ENCODE measurements around the gene MAGI2.

MAGI2 gene

DNA sequence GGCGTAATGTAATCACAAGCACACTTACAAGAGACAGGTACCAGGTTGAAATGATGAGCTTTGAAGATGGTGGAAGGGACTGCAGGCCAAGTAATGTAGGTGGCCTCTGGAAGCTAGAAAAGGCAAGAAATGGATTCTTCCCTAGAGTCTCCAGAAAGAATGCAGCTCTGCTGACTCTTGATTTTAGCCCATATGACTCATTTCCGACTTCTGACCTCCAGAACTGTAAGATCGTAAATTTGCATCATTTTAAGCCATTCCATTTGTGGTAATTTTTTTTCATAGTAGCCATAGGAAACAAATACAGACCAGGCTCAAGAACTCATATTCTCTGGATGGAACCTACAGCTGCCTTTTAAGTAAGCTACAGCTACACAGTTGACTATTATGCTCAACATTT, 315.5 kb downstream of the MAGI2 start:
- DNase-seq (ENCODE audit: insufficient read length, low spot score) (no peak), FAIRE-seq (no peak)
- TF ChIP-seq, protein P1, sequence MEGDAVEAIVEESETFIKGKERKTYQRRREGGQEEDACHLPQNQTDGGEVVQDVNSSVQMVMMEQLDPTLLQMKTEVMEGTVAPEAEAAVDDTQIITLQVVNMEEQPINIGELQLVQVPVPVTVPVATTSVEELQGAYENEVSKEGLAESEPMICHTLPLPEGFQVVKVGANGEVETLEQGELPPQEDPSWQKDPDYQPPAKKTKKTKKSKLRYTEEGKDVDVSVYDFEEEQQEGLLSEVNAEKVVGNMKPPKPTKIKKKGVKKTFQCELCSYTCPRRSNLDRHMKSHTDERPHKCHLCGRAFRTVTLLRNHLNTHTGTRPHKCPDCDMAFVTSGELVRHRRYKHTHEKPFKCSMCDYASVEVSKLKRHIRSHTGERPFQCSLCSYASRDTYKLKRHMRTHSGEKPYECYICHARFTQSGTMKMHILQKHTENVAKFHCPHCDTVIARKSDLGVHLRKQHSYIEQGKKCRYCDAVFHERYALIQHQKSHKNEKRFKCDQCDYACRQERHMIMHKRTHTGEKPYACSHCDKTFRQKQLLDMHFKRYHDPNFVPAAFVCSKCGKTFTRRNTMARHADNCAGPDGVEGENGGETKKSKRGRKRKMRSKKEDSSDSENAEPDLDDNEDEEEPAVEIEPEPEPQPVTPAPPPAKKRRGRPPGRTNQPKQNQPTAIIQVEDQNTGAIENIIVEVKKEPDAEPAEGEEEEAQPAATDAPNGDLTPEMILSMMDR (IDR thresholded peaks at IDR 0.05; ENCODE audit: insufficient read depth, missing control alignments) = no peak

DNA sequence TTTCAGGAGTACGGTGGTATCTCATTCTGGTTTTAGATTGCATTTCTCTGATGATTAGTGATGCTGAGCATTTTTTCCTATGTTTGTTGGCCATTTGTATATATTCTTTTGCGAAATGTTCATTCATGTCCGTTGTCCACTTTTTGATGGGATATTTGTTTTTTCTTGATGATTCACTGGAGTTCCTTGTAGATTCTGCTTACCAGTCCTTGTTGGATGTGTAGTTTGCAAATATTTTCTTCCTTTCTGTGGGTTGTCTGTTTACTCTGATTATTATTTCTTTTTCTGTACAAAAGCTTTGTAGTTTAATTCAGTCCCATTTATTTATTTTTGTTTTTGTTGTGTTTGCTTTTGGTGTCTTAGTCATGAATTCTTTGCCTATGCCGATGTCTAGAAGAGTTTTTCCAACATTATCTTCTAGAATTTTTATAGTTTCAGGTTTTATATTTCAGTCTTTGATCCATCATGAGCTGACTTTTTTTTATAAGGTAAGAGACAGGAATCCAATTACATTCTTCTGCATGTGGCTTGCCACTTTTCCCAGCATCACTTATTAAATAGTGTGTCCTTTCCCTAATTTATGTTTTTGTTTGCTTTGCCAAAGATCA, 320.5 kb downstream of the MAGI2 start:
- FAIRE-seq (no peak), DNase-seq (ENCODE audit: insufficient read length, low spot score) (no peak)
- TF ChIP-seq, protein P1 (IDR thresholded peaks at IDR 0.05; ENCODE audit: insufficient read depth, missing control alignments) = no peak

DNA sequence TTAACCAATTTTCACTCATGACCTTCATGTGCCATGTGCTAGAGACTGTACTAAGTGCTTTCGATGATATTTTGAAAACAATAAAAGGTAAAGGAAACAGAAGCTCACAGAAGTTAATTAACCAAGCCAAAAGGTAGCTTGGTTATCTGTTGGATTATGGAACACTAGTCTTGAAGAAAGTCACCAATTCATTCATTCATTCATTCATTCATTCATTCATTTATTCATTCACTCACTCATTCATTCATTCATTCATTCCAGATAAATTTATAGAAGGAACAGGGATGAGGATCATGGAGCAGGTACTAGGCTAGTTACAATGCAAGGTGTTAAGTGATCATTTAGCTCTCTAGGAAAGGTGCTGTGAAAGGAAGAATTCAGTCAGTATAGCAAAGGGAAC, 322.8 kb downstream of the MAGI2 start:
- DNase-seq (ENCODE audit: insufficient read length, low spot score) = no peak
- TF ChIP-seq, protein P1 (IDR thresholded peaks at IDR 0.05; ENCODE audit: insufficient read depth, missing control alignments) = no peak
- no peak for FAIRE-seq

DNA sequence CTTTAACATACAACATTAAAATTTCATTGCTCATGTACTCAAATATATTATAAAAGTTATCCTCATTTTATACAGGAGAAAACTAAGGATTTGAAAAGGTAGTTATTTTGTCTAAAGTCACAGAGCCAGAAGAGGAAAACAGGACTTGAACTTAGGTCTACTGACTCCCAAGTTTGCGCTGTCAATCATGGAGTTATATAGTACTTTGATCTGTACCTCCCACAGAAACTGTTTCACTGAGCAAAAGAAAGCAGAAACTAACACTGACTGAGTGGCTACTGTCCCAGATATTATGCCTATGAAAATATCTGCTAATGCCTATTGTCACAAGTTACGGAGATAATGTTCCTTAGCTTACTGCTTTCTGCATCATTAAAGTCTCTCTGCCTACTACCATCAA, 329.1 kb downstream of the MAGI2 start:
- TF ChIP-seq, protein P1 (IDR thresholded peaks at IDR 0.05; ENCODE audit: insufficient read depth, missing control alignments) = no peak
- DNase-seq (ENCODE audit: insufficient read length, low spot score) (no peak), FAIRE-seq (no peak)

DNA sequence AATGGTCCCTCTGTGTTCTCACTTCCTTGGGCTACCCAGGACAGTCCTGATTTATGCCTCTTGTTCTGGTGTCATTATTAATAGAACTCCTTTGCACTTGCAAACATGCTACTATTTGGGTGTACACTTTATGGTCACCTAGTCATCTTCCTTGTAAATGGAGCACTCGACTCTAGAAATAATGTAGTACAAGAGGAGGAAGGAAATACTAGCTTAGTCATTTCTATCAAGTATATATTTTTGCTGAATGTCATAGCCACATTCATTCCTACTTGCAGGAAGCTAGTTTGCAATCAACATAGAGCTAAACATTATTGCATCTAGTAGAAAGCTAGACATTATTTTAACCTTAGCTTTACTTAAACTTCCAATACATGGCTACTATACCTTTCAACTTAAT, 335.3 kb downstream of the MAGI2 start:
- TF ChIP-seq, protein P1 (IDR thresholded peaks at IDR 0.05; ENCODE audit: insufficient read depth, missing control alignments) = no peak
- DNase-seq (ENCODE audit: insufficient read length, low spot score) (no peak), FAIRE-seq (no peak)

DNA sequence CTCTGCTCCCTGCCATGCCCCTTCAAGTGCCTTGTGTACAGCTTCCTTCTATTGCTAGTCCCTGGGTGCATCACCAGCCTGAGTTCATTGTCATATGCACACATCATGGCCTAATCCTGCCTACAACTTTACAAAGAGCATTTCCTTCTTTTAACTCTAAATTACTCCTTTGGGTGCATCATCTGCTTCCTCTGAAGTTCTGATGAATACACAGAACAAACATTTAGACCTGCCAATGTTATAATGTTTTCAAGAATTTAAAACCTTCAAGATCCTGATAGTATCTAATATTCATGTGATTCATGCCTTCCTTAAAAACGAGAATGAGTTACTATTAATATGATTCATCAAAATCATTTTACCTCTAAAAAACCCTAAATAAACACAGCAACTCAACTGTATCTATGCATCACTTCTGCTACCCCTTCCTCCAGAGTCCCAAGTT, 357.1 kb downstream of the MAGI2 start:
- TF ChIP-seq, protein P1 (IDR thresholded peaks at IDR 0.05; ENCODE audit: insufficient read depth, missing control alignments) = no peak
- no peak for FAIRE-seq
- DNase-seq (ENCODE audit: insufficient read length, low spot score) = no peak

DNA sequence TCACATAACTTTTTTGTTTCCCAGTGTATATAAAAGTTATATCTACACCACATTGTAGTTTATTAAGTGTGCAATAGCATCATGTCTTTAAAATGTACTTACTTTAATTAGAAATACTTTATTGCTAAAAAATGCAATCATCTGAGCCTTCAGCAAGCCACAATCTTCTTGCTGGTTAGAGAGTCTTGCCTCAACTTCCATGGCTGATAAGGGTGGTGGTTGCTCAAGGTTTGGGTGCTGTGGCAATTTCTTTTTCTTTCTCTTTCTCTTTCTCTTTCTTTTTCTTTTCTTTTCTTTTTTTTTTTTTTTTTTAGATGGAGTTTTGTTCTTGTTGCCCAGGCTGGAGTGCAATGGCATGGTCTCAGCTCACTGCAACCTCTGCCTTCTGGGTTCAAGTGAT, 360.0 kb downstream of the MAGI2 start:
- TF ChIP-seq, protein P1 (IDR thresholded peaks at IDR 0.05; ENCODE audit: insufficient read depth, missing control alignments) = no peak
- FAIRE-seq (no peak), DNase-seq (ENCODE audit: insufficient read length, low spot score) (no peak)

Measured in D721Med (cell line).